ENCODE measurements around the gene FRRS1L.

FRRS1L gene

GRCh38 chr9:109119439-109120203 is 47.4 kb downstream of the FRRS1L start, which contains the start of gene TMEM245:
TSS of gene TMEM245 (minus strand) at chr9:109119947. CDS start at chr9:109119913, 34 bp downstream.
- peak; percentile 95 to 100 for DNase-seq (ENCODE audit: low read depth in 1 of 2, low spot score in 1 of 2)
- TF ChIP-seq JUND (IDR thresholded peaks at IDR 0.05; ENCODE audit: low read depth): no peak
- in situ Hi-C loops (cut with HindIII; ENCODE audit: low pct_unique_long_range_greater_than_20kb, low sequenced_read_pairs): no loop called here

GRCh38 chr9:109118808-109119438 is 48.1 kb downstream of the FRRS1L start:
- in situ Hi-C loops (cut with HindIII; ENCODE audit: low pct_unique_long_range_greater_than_20kb, low sequenced_read_pairs): no loop called here
- TF ChIP-seq JUND (IDR thresholded peaks at IDR 0.05; ENCODE audit: low read depth): no peak
- peak; percentile 16 to 40 for DNase-seq (ENCODE audit: low read depth in 1 of 2, low spot score in 1 of 2)

GRCh38 chr9:109117856-109118807 is 48.9 kb downstream of the FRRS1L start:
- in situ Hi-C loops (cut with HindIII; ENCODE audit: low pct_unique_long_range_greater_than_20kb, low sequenced_read_pairs): no loop called here
- DNase-seq (ENCODE audit: low read depth in 1 of 2, low spot score in 1 of 2): peak; percentile 27 to 33
- TF ChIP-seq JUND (IDR thresholded peaks at IDR 0.05; ENCODE audit: low read depth): no peak

- no peak for DNase-seq (ENCODE audit: low read depth in 1 of 2, low spot score in 1 of 2)
- no peak for TF ChIP-seq JUND (IDR thresholded peaks at IDR 0.05; ENCODE audit: low read depth)
- in situ Hi-C loops (cut with HindIII; ENCODE audit: low pct_unique_long_range_greater_than_20kb, low sequenced_read_pairs): no loop called here
These were observed 51.0 kb downstream of the FRRS1L start for GRCh38 chr9:109115931-109116526.

- in situ Hi-C loops (cut with HindIII; ENCODE audit: low pct_unique_long_range_greater_than_20kb, low sequenced_read_pairs): no loop called here
- no peak for DNase-seq (ENCODE audit: low read depth in 1 of 2, low spot score in 1 of 2)
These were observed 52.4 kb downstream of the FRRS1L start for GRCh38 chr9:109114670-109115069.

GRCh38 chr9:109113892-109114609 is 53.0 kb downstream of the FRRS1L start:
- in situ Hi-C loops (cut with HindIII; ENCODE audit: low pct_unique_long_range_greater_than_20kb, low sequenced_read_pairs): no loop called here
- no peak for TF ChIP-seq JUND (IDR thresholded peaks at IDR 0.05; ENCODE audit: low read depth)
- no peak for DNase-seq (ENCODE audit: low read depth in 1 of 2, low spot score in 1 of 2)

More at GRCh38 chr9:109114670-109115069, 52.4 kb downstream of the FRRS1L start:
- no peak for TF ChIP-seq JUND (IDR thresholded peaks at IDR 0.05; ENCODE audit: low read depth)

GRCh38 chr9:109113254-109113653 is 53.8 kb downstream of the FRRS1L start:
- TF ChIP-seq JUND (IDR thresholded peaks at IDR 0.05; ENCODE audit: low read depth): no peak
- in situ Hi-C loops (cut with HindIII; ENCODE audit: low pct_unique_long_range_greater_than_20kb, low sequenced_read_pairs): no loop called here

GRCh38 chr9:109110329-109111021 is 56.6 kb downstream of the FRRS1L start:
- no peak for TF ChIP-seq JUND (IDR thresholded peaks at IDR 0.05; ENCODE audit: low read depth)
- DNase-seq (ENCODE audit: low read depth in 1 of 2, low spot score in 1 of 2): no peak
- in situ Hi-C loops (cut with HindIII; ENCODE audit: low pct_unique_long_range_greater_than_20kb, low sequenced_read_pairs): no loop called here

More at GRCh38 chr9:109113254-109113653, 53.8 kb downstream of the FRRS1L start:
- no peak for DNase-seq (ENCODE audit: low read depth in 1 of 2, low spot score in 1 of 2)

GRCh38 chr9:109109967-109110328 is 57.1 kb downstream of the FRRS1L start:
- DNase-seq (ENCODE audit: low read depth in 1 of 2, low spot score in 1 of 2): peak in 1 of 2 experiments; percentile 52
- TF ChIP-seq JUND (IDR thresholded peaks at IDR 0.05; ENCODE audit: low read depth): no peak
- in situ Hi-C loops (cut with HindIII; ENCODE audit: low pct_unique_long_range_greater_than_20kb, low sequenced_read_pairs): no loop called here

GRCh38 chr9:109108318-109108717 is 58.7 kb downstream of the FRRS1L start:
- in situ Hi-C loops (cut with HindIII; ENCODE audit: low pct_unique_long_range_greater_than_20kb, low sequenced_read_pairs): no loop called here
- DNase-seq (ENCODE audit: low read depth in 1 of 2, low spot score in 1 of 2): no peak
- TF ChIP-seq JUND (IDR thresholded peaks at IDR 0.05; ENCODE audit: low read depth): no peak
